Type B pancreatic cell (in vitro differentiated cells): ENCODE measurements around the gene HIVEP3. TPM values are rescaled to one million over a fixed set of nuclear protein-coding genes. Genes with fewer than 3 reads are reported as not detected.

ENCODE experiments used
- DNase-seq: peaks from one replicate; pipeline ENCODE4 v3.0.0; 2021; ENCODE audit warnings: mixed read lengths; ENCODE audit not compliant: unreplicated experiment; ENCODE audit errors: extremely low spot score
- H3K27ac Mint-ChIP-seq: 2 replicates; pipeline ENCODE4 v1.8.0; 2021; ENCODE audit warnings: mild to moderate bottlenecking, mixed read lengths
- H3K27me3 Mint-ChIP-seq: 2 replicates; pipeline ENCODE4 v1.8.0; 2021; ENCODE audit warnings: mixed read lengths
- H3K36me3 Mint-ChIP-seq: 2 replicates; pipeline ENCODE4 v1.8.0; 2021; ENCODE audit warnings: mixed read lengths
- H3K4me1 Mint-ChIP-seq: one replicate; pipeline ENCODE4 v1.8.0; 2021; ENCODE audit warnings: mixed read lengths; ENCODE audit not compliant: unreplicated experiment
- H3K4me3 Mint-ChIP-seq: 2 replicates; pipeline ENCODE4 v1.8.0; 2021; ENCODE audit warnings: mild to moderate bottlenecking, mixed read lengths
- H3K9me3 Mint-ChIP-seq: 2 replicates; pipeline ENCODE4 v1.8.0; 2021; ENCODE audit warnings: mixed read lengths
- total RNA-seq: library from RNA; stranded (reverse); gene quantifications from 2 replicates; pipeline ENCODE4 v1.2.1, GENCODE V29; 2021; ENCODE audit warnings: low replicate concordance
- TF ChIP-seq, protein P1 (sequence below): fragments of 200-600 bp; sonication (generic); conservative IDR thresholded peaks from 2 replicates; pipeline ENCODE4 v1.5.0; 2021; ENCODE audit warnings: antibody characterized with exemption, mild to moderate bottlenecking

Gene HIVEP3
- total RNA-seq, 1 donor from 2014 or later = 9.2 TPM

DNA sequence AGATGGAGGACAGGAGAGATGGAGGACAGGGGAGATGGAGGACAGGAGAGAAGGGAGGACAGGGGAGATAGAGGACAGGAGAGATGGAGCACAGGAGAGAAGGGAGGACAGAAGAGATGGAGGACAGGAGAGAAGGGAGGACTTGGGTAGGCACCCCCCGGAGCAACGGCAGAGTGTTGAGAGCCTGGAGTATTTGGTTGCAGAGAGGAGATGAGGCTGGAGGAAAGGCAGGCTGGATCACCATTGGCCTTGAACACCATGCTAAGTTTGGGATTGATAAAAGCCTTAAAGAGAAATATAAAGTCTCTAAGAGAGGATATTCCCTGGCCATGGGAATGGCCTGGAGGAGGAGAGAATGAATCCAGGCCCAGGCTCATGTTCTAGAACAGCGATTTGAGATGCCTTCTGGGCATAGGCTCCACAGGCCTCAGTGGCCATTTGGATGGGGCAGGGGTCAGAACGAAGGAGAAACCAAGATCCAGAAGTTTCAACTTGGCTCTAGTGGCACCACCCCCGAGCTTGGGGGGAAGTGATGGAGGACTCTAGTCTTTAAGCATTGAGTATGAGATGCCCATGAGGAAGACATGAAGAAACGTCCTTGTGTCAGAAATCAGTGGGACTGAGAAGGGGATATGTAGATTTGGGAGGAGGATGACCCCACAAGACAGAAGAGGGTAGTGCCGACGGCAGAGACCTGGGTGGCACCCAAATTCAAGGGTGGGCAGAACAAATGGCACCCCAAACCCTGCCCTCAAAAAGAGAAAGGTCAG, 386.3 kb downstream of the HIVEP3 start:
- H3K27ac Mint-ChIP-seq = no peak overlapping the region
- no peak overlapping the region for H3K4me3 Mint-ChIP-seq
- H3K27me3 Mint-ChIP-seq = peaks cover 41% of the 10 kb centered on the region
- no peaks in the 10 kb centered on the region for H3K36me3 Mint-ChIP-seq
- TF ChIP-seq, protein P1, sequence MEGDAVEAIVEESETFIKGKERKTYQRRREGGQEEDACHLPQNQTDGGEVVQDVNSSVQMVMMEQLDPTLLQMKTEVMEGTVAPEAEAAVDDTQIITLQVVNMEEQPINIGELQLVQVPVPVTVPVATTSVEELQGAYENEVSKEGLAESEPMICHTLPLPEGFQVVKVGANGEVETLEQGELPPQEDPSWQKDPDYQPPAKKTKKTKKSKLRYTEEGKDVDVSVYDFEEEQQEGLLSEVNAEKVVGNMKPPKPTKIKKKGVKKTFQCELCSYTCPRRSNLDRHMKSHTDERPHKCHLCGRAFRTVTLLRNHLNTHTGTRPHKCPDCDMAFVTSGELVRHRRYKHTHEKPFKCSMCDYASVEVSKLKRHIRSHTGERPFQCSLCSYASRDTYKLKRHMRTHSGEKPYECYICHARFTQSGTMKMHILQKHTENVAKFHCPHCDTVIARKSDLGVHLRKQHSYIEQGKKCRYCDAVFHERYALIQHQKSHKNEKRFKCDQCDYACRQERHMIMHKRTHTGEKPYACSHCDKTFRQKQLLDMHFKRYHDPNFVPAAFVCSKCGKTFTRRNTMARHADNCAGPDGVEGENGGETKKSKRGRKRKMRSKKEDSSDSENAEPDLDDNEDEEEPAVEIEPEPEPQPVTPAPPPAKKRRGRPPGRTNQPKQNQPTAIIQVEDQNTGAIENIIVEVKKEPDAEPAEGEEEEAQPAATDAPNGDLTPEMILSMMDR = no peak
- H3K9me3 Mint-ChIP-seq = no peaks in the 10 kb centered on the region
- no peak for DNase-seq
- H3K4me1 Mint-ChIP-seq = peaks cover 4% of the 10 kb centered on the region

DNA sequence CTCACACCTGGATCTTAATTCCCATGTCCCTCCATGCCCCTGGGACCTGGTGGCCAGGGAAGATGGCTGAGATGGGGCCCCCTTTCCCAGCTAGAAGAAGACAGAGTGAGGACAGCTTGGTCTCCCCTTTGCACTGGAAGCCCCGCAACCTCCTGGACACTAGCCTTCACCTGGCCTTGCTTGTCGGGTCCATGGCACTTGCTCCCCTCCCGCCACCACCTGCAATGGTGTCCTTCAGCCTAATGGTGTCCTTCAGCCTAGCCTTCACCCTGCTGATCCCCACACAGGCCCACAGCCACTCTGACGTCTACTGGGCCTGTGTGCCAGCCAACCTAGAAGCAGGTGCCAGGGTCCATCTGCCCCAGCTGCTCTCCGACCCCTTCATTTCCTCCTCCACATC, 388.3 kb downstream of the HIVEP3 start:
- TF ChIP-seq, protein P1 = no peak
- peaks cover 36% of the 10 kb centered on the region for H3K27me3 Mint-ChIP-seq
- H3K27ac Mint-ChIP-seq = no peak overlapping the region
- DNase-seq = no peak
- H3K36me3 Mint-ChIP-seq = no peaks in the 10 kb centered on the region
- H3K4me3 Mint-ChIP-seq = no peak overlapping the region
- no peaks in the 10 kb centered on the region for H3K4me1 Mint-ChIP-seq
- H3K9me3 Mint-ChIP-seq = no peaks in the 10 kb centered on the region

DNA sequence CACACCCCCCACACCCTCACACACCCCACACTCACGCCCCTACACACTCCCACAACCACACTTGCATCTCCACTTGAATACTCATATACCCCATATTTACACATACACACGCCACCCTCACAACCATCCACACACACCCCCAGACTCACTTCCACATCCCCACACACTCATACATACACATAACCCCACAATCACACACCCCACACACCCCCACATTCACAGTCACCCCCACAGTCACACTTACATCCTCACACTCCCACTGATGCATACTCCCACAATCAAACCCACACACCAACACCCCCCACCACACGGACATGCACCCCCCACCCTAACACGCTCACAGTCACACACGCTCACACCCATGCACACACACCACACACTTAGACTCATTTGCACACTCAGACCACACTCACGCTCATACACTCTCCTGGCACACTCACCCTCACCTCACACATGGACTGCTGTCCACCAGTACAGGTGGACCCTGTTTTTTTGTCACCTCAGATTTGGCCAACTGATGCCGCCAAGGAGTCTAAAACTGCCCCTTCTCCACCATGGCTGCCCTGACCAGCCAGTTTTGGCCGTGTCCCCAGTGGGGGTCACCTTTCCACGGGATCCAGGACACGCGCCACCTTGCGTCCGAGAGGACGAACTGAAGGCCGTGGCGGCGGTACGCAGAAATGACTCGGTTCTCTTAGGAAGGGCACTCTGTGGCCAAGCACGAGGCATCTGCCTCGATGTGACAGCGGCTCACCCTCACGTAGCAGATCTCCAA, 388.9 kb downstream of the HIVEP3 start:
- H3K4me3 Mint-ChIP-seq = no peak overlapping the region
- H3K27ac Mint-ChIP-seq = no peak overlapping the region
- TF ChIP-seq, protein P1 = no peak
- no peak for DNase-seq
- H3K9me3 Mint-ChIP-seq = no peaks in the 10 kb centered on the region
- H3K27me3 Mint-ChIP-seq = peaks cover 33% of the 10 kb centered on the region
- no peaks in the 10 kb centered on the region for H3K36me3 Mint-ChIP-seq
- no peaks in the 10 kb centered on the region for H3K4me1 Mint-ChIP-seq

DNA sequence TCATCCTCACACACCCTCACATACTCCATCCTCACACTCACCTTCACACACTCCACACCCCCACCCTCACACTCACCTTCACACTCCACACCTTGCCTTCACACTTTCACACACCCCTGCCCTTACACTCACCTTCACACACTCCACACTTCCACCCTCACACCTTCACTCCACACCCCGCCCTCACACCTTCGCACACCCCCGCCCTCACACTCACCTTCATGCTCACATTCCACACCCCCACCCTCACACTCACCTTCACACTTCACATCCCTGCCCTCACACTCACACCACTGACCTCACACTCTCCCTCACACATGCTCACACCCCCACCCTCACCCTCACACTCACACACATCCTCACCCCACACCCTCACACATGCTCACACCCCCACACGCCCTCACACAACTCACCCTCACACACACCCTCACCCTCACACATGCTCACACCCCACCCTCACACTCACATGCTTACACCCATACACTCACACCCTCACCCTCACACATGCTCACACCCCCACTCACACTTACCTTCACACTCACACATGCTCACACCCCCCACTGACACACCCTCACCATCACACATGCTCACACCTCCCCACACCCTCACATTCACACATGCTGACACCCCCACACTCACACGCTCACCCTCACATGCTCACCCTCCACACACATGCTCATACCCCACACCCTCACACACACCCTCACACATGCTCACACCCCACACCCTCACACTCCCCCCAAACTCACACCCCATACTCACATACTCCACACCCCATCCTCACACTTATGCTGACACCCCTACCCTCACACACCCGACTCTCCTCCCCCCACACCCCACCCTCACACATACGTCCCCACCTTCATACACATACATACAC, 389.8 kb downstream of the HIVEP3 start:
- H3K4me1 Mint-ChIP-seq = no peaks in the 10 kb centered on the region
- no peaks in the 10 kb centered on the region for H3K36me3 Mint-ChIP-seq
- H3K27ac Mint-ChIP-seq = no peak overlapping the region
- no peak overlapping the region for H3K4me3 Mint-ChIP-seq
- H3K27me3 Mint-ChIP-seq = peaks cover 26% of the 10 kb centered on the region
- TF ChIP-seq, protein P1 = no peak
- DNase-seq = no peak
- H3K9me3 Mint-ChIP-seq = no peaks in the 10 kb centered on the region

DNA sequence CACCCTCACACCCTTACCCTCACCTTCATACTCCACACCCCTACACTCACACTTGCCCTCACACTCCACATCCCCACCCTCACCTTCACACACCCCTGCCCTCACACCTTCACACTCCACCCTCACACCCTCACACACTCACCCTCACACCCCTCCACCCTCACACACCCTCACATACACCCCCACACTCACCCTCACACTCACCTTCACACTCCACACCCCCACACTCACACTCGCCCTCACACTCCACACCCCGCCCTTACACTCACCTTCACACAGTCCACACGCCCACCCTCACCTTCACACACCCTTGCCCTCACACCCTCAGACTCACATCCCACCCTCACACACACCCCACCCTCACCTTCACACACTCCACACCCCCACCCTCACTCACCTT, 390.6 kb downstream of the HIVEP3 start:
- no peak overlapping the region for H3K4me3 Mint-ChIP-seq
- no peak for DNase-seq
- peaks cover 17% of the 10 kb centered on the region for H3K27me3 Mint-ChIP-seq
- no peaks in the 10 kb centered on the region for H3K9me3 Mint-ChIP-seq
- TF ChIP-seq, protein P1 = no peak
- no peaks in the 10 kb centered on the region for H3K36me3 Mint-ChIP-seq
- H3K4me1 Mint-ChIP-seq = peaks cover 3% of the 10 kb centered on the region
- no peak overlapping the region for H3K27ac Mint-ChIP-seq
